Colon (tissue), 2 donors: ENCODE results near the gene SNCAIP.
A peak's percentile ranks its signal among the peaks of the same experiment; 100 is the strongest.

Experiments used
- FAIRE-seq: peaks from 2 replicates; lab custom pipeline; 2012; peaks lifted over from hg19 to GRCh38; lab: Jason Lieb, UNC
- donor health status: control.
- donor health status: control.

Gene SNCAIP

DNA sequence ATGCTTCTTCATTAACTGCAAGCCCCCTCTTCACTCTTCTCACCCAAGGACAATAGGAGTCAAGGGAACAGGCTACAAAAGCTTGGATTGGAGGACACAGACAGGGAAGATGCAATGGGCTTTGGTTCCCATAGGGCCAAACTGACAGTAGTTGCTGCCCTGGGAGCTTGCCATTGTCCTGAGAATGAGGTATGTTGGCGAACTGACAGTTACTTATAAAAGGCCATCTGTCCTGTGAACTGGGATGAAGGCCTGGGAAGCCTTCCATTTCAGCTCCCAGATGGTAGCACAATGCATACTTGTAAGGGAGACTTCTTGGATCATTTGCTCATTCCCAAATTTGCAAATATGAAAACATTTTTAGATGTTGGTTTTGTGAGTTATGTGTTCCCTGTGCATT, 88.9 kb downstream of the SNCAIP start:
- no peak for FAIRE-seq

DNA sequence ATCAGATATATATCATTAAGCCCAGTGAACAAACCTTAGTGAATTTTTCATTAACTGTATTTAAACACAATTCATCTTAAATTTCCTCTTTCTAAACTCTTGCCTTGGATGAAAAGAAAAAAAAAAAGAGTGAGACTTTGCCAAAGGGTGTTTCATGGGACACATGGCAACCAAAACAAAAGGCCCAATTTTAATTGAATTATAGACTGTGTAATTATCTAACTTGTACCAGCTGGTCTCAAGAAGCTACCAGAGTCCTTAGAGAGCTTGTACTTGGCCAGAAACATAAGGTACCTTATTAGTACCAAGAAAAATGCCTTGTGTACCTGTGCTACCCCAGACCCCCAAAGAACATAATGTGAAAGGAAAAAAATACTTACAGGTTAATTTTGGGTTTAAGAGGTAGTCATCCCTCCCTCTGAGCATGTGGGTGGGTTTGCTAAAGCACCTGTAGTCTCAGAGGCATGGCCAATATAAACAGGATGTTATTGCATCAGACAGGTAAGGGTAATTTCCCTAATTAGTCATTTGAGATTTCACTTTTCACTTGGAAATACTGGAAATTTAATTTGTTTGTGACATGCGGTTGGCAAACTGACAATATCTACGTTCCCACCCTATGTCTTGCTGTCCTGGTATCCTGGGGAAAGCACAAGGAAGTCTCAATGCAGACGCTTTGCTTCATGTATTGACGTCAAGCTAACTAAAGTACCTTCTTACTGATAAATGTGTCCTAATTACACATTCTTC, 90.1 kb downstream of the SNCAIP start:
- FAIRE-seq = no peak

DNA sequence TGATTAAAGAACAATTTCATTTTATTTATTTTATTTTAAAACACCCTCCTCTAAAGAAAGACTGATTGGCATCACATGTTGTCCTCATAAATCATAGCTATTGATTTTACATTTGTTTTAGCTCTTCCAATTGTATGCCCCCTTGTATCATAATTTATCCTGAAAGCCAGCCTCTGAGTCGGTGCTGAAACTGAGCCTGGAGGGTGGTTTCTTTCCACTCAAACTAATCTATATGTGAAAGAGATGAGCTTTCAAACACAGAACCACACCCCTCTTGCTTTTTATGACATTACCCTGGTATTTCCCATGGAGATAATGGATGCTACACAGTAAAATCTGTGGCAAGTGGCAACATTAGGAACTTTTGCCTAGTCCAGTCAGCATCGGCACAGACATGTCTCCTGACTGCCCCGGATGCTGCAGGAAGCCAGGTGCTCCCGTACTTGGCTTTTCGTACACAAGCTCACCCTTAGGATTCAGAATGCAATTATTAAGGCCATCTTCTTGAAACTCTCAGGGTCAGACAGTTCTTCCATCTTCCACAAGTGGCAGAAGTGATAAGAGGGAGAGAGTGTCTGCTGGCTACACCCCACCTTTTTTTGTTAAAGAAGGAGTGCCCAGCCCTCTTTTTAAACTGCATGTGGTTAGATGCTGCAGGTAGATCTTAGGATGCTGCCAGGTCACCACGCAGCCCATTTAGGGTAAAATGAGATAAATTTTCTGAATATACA, 91.1 kb downstream of the SNCAIP start:
- no peak for FAIRE-seq

DNA sequence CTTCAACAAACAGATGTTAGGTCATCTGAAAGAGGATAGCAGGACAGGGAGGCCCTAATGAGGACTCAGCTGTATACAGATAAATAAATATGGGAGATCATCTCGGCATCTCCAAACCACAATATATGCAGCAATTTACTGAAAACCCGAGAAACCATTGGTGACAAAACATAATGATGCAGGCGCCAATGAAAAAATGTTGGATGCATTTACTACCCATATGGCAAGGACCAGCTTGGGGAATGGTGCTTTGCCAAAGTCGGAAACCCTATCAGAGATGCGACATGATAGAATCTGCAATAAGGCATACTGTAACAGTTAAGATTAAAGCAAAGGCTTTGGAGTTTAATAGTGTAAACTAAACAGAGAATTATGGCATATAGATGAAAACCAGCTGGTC, 92.0 kb downstream of the SNCAIP start:
- no peak for FAIRE-seq

DNA sequence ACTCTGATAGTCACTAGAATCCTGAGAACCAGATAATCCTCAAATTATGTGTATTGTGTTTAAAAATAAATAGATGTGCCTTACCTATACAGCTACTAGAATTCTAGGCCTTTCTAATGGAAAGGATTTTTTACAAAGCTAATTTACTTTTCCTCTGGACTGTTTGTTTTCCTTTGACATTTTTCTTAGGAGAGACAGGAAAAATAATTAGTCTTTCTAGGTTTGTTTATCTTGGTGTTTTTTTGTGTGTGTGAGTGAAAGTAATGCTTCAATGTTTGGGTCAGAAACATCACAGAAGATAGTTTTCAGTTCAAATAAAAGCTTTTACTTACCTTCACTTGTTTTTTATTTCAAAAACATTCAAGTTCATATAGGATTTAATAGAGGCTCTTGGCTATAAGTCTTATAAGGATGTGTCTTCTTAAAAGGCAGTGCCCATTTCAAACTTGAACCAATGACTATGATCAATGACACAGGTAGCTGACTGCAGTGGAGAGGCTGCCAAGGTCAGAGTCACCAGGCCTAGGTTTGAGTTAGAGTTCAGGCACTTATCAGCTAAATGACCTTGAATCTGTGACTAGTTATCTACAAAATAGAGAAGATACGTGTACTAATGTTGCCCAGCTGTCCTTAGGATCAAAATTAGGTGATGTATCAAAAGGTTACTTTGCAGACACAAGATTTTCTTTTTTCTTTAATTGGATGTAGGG, 92.8 kb downstream of the SNCAIP start:
- no peak for FAIRE-seq

DNA sequence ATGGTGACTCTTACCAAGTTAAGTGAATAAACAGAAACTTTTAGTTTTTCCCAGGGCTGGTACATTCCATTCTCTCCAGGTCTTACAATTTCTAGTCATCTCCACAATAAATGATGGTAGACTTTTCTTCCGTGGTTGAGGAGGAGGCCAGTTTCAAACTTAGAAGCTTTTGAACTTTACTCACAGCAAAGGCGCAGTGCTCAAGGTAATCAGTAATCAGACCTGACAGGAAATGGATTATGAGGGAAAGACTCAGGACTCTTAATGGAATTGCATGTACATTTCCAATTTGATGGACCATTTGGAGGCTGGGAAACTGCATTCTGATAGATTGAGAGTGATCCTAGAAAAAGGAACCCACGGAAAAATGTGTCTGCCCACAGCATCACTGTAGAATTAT, 93.7 kb downstream of the SNCAIP start:
- FAIRE-seq = no peak

DNA sequence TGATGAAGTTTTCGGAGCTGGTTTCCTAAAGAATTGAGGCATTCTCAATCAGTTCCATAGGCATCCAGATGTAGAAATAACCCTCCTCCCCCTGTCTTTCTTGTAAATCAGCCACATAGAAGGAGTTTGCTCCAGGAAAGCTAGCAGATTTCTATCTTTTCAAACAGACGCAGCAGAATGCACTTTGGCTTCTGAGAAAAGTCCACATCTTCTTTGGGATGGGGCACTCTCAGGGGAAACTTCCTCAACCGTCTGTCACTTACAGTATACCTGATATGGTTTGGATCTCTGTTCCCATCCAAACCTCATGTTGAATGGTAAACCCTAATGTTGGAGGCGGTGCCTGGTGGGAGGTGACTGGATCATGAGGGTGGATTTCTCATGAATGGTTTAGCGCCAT, 94.1 kb downstream of the SNCAIP start:
- FAIRE-seq = no peak

DNA sequence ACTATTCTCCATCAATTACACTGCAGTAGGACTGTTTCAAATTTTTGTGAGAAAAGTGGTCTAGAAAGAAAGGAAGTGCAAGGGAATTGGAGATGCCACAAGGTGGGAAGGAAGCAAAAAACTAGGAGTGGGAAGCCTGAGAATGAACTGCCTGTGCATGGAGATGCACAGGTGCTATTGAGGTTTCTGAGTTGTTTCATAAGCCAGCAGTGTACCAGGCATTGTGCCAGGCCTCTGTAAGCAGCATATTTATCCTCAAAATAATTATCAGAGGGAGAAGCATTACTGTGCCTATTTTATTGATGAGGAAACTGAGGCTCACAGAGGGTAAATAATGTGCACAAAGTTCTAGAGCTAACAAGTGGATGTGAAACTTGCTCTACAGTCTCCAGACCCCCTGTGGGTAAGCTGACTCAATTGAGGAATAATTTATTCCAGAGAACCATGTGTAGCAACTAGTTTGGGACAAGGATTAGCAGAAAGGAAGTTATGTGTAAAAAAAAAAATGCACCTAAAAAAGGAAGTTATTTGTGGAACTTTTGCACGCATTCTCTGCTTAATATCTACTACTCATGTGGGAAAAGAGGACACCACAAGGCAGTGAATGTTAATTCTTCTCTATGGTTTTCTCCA, 96.7 kb downstream of the SNCAIP start:
- FAIRE-seq = no peak

DNA sequence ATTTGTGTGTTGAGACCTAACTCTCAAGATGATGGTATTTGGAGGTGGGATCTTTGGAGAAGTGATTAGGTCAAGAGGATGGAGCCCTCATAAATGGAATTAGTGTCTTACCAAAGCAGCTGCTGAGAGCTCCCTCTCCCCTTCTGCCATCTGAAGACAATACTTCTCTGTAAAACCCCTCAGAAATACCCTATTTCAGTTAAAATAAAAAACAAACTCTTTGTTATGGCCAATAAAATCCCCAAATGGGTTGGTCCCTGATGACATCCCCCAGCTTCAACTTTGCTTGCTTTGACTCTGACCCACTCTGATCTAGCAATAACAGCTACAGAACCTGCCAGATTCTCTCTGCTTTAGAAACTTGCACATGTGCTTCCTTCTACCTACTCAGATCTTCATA, 100.9 kb downstream of the SNCAIP start:
- no peak for FAIRE-seq

DNA sequence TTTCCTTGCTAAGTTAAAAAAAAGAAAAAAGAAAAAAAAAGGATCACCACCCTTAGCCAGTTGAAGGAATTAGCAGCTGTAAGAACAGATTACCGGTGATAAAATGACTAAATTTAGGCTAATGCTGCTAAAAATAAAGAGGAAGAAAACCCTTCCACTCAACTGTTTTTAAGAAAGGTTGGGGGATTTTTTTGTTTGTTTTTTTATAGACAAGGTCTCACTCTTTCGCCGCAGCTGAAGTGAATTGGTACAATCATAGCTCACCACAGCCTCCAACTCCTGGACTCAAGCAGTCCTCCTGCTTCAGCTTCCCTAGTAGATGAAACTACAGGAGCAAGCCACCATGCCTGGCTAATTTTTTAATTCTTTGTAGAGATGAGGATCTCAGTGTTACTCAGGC, 101.7 kb downstream of the SNCAIP start:
- no peak for FAIRE-seq

DNA sequence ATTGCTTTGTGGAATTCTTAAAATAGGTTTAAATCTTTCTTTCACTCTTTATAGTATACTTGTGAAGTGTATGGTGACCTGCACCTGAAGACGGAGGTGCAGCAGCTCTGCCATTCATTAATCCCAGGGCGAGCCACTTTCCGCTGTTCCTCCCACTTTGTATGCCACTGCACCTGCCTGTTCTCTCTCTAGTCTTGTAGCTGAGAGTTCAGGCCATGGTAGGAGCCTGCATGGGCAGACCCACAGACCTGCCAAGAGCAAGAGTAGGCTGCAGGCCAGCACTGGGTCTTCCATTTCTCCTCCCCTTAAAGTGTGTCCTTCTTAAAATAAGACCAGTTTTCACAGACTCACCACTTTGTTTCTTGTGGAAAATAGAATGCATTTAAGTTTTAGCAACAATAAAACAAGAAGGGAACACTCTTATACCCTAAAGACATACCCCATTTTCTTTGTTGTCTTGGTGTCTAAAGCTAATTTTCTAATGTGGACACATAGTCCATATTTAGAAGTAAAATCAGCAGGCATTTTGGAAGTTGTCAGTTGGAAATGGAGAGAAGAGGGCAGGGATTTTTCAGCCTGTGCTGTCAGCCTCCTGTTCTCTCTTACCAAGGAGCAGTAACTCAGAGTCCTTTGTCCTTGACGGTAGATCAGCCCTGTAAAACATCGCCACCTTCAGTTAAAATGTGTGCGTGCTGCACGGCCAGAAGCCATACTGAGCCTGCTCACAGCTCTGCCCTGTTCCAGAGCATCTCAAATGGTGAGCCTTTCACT, 103.2 kb downstream of the SNCAIP start:
- FAIRE-seq = no peak

DNA sequence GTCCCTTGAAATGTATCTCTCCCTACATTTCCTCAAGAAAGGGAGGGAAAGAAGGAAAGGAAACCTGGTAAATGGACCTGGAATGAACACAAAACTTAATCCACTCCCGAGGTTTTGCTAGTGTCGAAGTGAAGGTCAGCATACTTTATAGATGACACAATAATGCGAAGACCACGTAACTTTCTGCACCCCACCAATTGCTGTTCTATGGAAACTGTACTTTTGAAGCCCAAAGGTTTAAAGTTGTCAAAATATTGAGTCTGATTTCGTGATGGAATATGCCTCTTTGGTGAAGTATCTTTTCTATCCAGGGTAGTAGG, 103.7 kb downstream of the SNCAIP start:
- FAIRE-seq = no peak

DNA sequence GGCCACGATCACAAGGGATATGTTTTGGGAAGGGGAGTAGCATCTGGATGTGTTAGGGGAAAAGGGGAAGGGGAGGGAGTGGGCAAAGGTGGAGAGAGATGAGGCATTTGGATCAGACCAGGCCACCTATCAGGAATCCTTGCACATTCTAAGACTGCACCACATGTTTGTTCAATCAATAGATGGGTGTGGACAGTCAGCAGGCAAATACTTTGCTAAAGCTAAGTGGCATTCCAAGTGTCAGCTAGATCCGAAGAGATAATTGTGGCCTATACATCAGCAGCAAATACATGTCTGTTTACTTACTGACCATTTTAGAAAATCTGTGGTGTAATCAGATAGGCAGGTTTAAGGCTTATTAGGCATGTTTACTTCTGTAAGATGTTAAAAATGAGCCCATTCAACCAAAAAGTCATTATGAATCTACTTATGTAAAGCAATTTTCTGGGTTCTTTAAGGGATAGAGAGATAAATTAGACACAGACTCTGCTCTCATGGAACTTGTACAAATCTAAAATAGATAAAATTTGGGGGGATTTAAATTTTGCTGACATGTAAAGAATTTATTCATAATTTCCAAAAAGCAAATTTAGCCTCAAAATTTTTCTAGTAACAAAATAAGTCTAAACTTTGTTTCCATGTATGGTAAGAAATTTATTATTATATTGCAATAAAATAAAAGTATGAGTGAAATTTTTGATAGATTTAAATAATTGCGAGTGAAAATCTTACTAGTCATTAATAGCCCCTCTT, 107.3 kb downstream of the SNCAIP start:
- no peak for FAIRE-seq

DNA sequence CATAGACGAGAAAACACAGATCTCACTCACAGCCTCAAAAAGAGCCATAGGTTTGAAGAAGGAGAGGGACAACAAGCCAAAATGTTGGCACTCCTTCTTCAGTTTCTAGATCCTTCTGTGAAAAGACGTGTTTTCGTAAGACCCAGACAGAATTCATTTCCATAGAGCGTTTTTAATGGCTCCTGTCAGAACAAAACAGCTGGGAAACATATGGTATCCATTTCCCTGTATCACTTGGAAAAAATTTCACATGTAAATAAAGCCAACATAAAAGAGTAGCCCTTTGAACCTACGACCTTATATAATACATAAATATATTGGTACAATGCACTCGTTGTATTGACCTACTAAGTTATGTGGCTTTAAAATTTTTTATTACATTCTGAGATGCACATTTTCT, 108.1 kb downstream of the SNCAIP start:
- FAIRE-seq = no peak

DNA sequence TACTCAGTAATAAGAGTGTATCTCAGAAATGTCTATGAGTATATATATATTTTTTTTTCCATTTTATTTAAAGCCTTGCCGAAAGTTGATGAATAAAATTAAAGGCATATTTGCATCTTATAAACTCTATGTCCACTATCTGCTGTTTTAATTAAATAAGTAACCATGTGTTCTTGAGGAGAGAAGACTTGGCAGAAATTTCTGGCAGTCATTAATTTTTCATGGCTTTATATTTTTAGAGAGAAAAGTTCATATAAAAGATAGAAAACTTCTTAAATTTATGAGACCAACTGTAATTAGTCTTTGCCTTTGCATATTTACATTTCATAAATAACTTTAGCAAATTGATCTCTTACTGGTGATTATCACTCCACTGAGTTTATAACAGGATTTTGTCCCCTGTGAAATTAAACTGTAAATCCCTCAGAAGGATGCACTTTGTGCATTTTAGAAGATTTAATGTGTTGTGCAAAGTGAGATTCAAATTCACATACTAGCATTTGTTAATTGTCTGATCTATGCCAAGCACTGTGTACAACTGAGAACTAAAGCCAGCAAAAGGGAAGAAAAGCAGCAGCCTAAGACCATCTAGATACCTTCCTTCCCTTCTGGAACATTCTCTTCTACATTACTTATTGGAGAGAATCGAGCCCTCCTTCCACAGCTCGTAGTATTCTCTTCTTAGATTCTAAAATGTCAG, 108.7 kb downstream of the SNCAIP start:
- no peak for FAIRE-seq

DNA sequence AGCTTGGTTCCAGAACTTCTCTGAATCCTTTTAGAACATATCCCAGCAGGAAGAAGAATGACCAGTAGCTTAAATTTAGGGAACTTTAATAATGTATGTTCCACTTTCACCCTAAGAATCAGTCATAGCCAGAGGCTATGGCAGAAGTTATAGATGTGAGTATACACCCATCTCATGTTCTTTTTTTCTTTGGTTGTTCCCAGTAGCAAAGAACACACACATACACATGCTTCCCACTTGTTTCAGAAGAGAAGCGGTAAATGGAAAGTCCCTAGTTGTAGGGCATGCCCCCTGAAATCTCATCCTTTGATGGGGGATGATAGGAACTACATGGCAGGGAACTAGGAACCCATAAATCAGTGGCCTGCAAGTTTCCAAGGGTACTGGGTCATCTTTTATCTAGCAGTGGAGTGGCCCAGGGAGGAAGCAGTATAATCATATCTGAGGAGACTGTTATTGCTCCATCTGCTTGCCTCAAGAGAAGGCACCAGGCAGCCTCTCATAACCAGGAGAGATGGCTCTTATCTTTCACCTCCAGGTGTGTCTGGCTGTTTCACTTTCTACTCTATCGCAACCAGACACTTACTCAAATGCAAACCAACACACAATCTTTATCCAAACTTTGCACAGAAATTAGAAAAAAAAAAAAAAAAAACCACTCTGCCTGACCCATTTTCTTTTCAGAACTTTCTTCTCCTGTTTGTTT, 109.5 kb downstream of the SNCAIP start:
- FAIRE-seq = no peak

DNA sequence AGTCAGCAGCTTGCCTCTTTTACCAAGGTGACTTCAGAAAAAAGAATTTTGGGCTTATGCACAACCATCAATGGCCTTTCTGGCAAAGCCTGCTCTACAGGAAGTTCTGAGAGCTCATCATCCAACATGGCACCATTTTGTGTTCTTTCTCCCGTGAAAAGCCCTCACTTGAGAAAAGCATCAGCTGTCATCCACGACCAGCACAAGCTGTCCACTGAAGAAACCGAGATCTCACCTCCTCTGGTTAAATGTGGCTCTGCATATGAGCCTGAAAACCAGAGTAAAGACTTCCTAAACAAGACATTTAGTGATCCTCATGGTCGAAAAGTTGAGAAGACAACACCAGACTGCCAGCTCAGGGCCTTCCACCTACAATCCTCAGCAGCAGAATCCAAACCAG, 111.2 kb downstream of the SNCAIP start:
- no peak for FAIRE-seq

DNA sequence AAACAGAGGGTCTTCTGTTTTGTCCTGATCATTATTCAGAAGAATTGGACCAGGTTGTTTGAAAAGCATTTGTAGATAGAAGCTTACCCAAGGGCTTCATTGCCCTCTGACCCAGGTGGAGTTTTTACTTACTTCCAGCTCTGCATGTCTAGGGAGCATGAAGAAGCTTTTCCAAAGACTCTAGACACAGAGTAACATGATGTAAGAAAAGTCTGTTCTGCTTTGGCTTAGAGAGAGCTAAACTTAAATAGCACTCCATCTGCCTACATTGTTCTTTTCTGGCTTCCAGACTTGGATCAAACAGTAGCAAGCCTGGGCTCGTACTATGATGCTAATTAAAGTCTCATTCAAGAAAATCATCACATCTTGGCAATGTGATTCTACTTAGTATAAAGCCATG, 112.1 kb downstream of the SNCAIP start:
- FAIRE-seq = no peak

DNA sequence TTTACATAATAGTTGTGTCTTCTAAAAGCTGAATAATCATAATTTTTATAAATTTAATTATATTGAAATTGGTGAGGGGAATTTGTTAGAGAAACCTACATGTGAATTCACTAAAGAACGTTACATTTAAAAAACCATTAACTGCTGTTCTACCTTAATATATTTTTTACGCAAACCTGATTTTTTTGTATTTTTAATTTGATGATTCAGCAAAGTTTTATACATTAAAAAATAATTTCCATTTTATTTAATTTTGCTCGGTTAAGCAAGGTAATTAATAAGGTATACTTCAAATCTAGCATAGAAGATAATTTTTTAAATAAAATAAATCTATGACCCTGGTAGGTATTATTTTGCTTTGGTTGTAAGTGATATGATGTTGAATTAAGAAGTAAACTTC, 114.3 kb downstream of the SNCAIP start:
- peak; percentile 36 for FAIRE-seq

DNA sequence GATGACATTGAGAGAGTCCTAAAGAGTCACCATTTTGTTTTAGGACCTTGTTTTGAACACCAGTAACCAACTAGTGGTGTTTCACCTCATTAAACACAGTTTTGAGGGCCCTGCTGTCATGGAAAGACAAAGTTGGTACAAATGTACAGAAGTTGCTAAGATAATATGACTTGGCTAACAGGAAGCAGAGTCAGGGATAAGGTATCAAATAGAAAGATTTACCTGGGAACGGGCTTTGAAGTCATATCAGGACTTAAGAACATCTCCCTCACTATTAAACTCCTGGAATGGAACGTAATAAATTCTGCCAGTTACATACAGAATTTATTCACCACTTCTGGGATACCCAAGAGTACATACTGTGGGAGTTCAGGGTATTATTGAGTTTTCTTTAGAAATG, 115.6 kb downstream of the SNCAIP start:
- FAIRE-seq = no peak
